Erythroblast (primary cell): Measurements from ENCODE around the gene MAD2L1.

Experiments
- GATA1 ChIP-seq: IDR thresholded peaks from 2 replicates; pipeline ENCODE4 v1.6.1; 2011; ENCODE audit warnings: low read depth, mild to moderate bottlenecking, control low read depth, low read length, moderate library complexity
- POLR2A ChIP-seq: IDR thresholded peaks from 2 replicates; pipeline ENCODE4 v1.6.1; 2011; ENCODE audit warnings: mild to moderate bottlenecking, low read length

DNA sequence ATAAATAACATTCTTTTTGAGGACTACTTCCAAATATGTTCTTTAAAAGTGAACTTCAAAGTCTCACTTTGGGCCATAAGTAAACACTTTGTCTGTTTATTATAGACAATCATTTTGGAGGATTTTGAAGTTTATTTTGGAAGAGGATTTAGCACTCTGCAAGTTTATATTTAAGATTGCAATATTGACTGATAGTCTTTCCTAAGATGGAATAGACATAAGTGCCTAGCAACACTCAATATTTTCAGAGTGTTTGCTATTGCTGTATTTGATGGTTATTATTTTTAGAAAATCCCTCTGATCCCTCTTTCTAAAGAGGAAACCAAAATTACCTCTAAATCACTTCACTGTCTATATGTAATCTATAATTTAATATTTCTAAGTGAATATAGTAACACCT lies 42.8 kb upstream of the MAD2L1 start:
- TF ChIP-seq POLR2A (no peak), GATA1 (no peak)
